ENCODE data around the gene CRLF2. TPM values are rescaled to one million over a fixed set of nuclear protein-coding genes. Genes with fewer than 3 reads are reported as not detected.
"Not testable (repeated sequence)": the region's sequence is repeated elsewhere in the genome, so short reads cannot be mapped to it uniquely, and the experiment has no call there.

CRLF2 gene
- total RNA-seq, 2 donors from 2014 or later: not detected

- 82% methylated on average over 23 of the region's 23 CpGs for WGBS
- Histone ChIP-seq H3K27ac (no peak overlapping the region), H3K4me1 (replicated peaks) (no peaks in the 10 kb centered on the region), H3K36me3 (no peaks in the 10 kb centered on the region), H3K27me3 (replicated peaks; ENCODE audit: insufficient read depth) (no peaks in the 10 kb centered on the region), H3K9me3 (no peaks in the 10 kb centered on the region), H3K4me3 (no peak overlapping the region)
- no peak for TF ChIP-seq CTCF (IDR thresholded peaks at IDR 0.05)
- TF ChIP-seq POLR2A (IDR thresholded peaks at IDR 0.05): no peak
- TF ChIP-seq POLR2AphosphoS5 (IDR thresholded peaks at IDR 0.05): no peak
- peak; percentile 7 for DNase-seq (ENCODE audit: low spot score)
- intact Hi-C loops (cut with DNase I): no loop called here
Measured at GRCh38 chrX:1239681-1240142, 27.3 kb upstream of the CRLF2 start.

GRCh38 chrX:1231850-1232465, 19.5 kb upstream of the CRLF2 start:
- intact Hi-C loops (cut with DNase I): no loop called here
- Histone ChIP-seq H3K27me3 (replicated peaks; ENCODE audit: insufficient read depth) (no peaks in the 10 kb centered on the region), H3K4me1 (replicated peaks) (no peaks in the 10 kb centered on the region), H3K36me3 (no peaks in the 10 kb centered on the region), H3K4me3 (no peak overlapping the region), H3K9me3 (no peaks in the 10 kb centered on the region), H3K27ac (no peak overlapping the region)
- WGBS: 64% methylated on average over 15 of the region's 15 CpGs
- TF ChIP-seq POLR2AphosphoS5 (IDR thresholded peaks at IDR 0.05) (no peak), CTCF (IDR thresholded peaks at IDR 0.05) (no peak), POLR2A (IDR thresholded peaks at IDR 0.05) (no peak)
- DNase-seq (ENCODE audit: low spot score): no peak

- intact Hi-C loops (cut with DNase I); H3K4me3 ChIP-seq; DNase-seq (ENCODE audit: low spot score); H3K9me3 ChIP-seq; H3K4me1 ChIP-seq (replicated peaks); H3K36me3 ChIP-seq; H3K27me3 ChIP-seq (replicated peaks; ENCODE audit: insufficient read depth); H3K27ac ChIP-seq: not testable (repeated sequence)
- 95% methylated on average over 8 of the region's 8 CpGs for WGBS
Measured at GRCh38 chrX:1228101-1228500, 15.7 kb upstream of the CRLF2 start.

- no peak for DNase-seq (ENCODE audit: low spot score)
- no peaks in the 10 kb centered on the region for H3K36me3 ChIP-seq
- TF ChIP-seq POLR2A (IDR thresholded peaks at IDR 0.05): no peak
- no peak for TF ChIP-seq CTCF (IDR thresholded peaks at IDR 0.05)
- TF ChIP-seq POLR2AphosphoS5 (IDR thresholded peaks at IDR 0.05): no peak
- no peaks in the 10 kb centered on the region for H3K27me3 ChIP-seq (replicated peaks; ENCODE audit: insufficient read depth)
- H3K9me3 ChIP-seq: no peaks in the 10 kb centered on the region
- H3K4me1 ChIP-seq (replicated peaks): no peaks in the 10 kb centered on the region
- H3K27ac ChIP-seq: no peak overlapping the region
- no peak overlapping the region for H3K4me3 ChIP-seq
- intact Hi-C loops (cut with DNase I): no loop called here
Measured at GRCh38 chrX:1226249-1226648, 13.8 kb upstream of the CRLF2 start.

GRCh38 chrX:1224954-1225353, 12.5 kb upstream of the CRLF2 start:
- WGBS: 43% methylated on average over 8 of the region's 8 CpGs
- TF ChIP-seq CTCF (IDR thresholded peaks at IDR 0.05) (no peak), POLR2A (IDR thresholded peaks at IDR 0.05) (no peak), POLR2AphosphoS5 (IDR thresholded peaks at IDR 0.05) (no peak)
- intact Hi-C loops (cut with DNase I): no loop called here
- Histone ChIP-seq H3K4me1 (replicated peaks) (no peaks in the 10 kb centered on the region), H3K27me3 (replicated peaks; ENCODE audit: insufficient read depth) (no peaks in the 10 kb centered on the region), H3K27ac (no peak overlapping the region), H3K9me3 (no peaks in the 10 kb centered on the region), H3K4me3 (no peak overlapping the region), H3K36me3 (no peaks in the 10 kb centered on the region)
- DNase-seq (ENCODE audit: low spot score): no peak
